K562 (cell line): ENCODE measurements around the gene CARD8. TPM values are rescaled to one million over a fixed set of nuclear protein-coding genes. Genes with fewer than 3 reads are reported as not detected.

Experiments
- ATAC-seq: fragments of 200-7000 bp; cut with Tn5 transposase; 3 replicates; pipeline ENCODE4 v1.9.1; 2020; ENCODE audit warnings: moderate library complexity
- BruUV-seq: library from RNA; stranded (reverse); fragments of 400-500 nt; replicated peaks from 2 replicates; lab custom pipeline; 2021; lab: Mats Ljungman, UMichigan
- CTCF ChIA-PET: fragments of 300-600 bp; formaldehyde crosslinking; extraction: SDS; loops from one replicate; lab custom pipeline; 2021; ENCODE audit warnings: low intra/inter-chr PET ratio; lab: Yijun Ruan, JAX
- POLR2A ChIA-PET: fragments of 300-600, 350-650 bp; sonication (Branson Sonifier 250); formaldehyde crosslinking; extraction: SDS; loops from one replicate; lab custom pipeline; 2021; ENCODE audit warnings: antibody characterized with exemption, inconsistent platforms; lab: Yijun Ruan, JAX
- DNase-seq, 4 experiments: peaks; one replicate each; pipeline versions ENCODE4 v3.0.0 to v3.0.0-alpha.2; 2011 to 2018; ENCODE audit warnings: low spot score in 3 of 4, mixed read lengths in 3 of 4; ENCODE audit errors: extremely low read depth in 1 of 4
- FAIRE-seq: peaks from 2 replicates; lab custom pipeline; 2011; peaks lifted over from hg19 to GRCh38; lab: Jason Lieb, UNC
- H2AFZ ChIP-seq: 2 replicates; pipeline ENCODE4 v1.6.0; 2011; ENCODE audit warnings: low read depth, low read length, control low read depth, inconsistent platforms
- H3K27ac ChIP-seq: fragments of 200-600 bp; 3 replicates; pipeline ENCODE4 v1.8.0; 2011; ENCODE audit warnings: low read depth, mild to moderate bottlenecking, control low read depth, inconsistent platforms, low read length, moderate library complexity, mixed read lengths; ENCODE audit errors: extremely low read depth
- H3K27me3 ChIP-seq, 2 experiments: fragments of 300-600 bp in 1 of 2; 2 replicates in 1 of 2; 3 replicates in 1 of 2; pipeline versions ENCODE4 v1.6.0 to v1.8.0; 2011; ENCODE audit warnings: inconsistent platforms in 2 of 2, low read length in 2 of 2, mild to moderate bottlenecking in 1 of 2, mixed read lengths in 1 of 2, moderate library complexity in 1 of 2; ENCODE audit not compliant: control insufficient read depth in 2 of 2, insufficient read depth in 2 of 2
- H3K36me3 ChIP-seq: fragments of 300-600 bp; 3 replicates; pipeline ENCODE4 v1.8.0; 2011; ENCODE audit warnings: mild to moderate bottlenecking, low read length, inconsistent platforms; ENCODE audit not compliant: control insufficient read depth, insufficient read depth
- H3K4me1 ChIP-seq, 2 experiments: fragments of 200-600 bp in 1 of 2; replicated peaks in 1 of 2; 2 replicates in 1 of 2; 3 replicates in 1 of 2; pipeline versions ENCODE4 v1.5.1 to v1.8.0; 2011; ENCODE audit warnings: inconsistent platforms in 2 of 2, low read length in 2 of 2, mild to moderate bottlenecking in 1 of 2, mixed read lengths in 1 of 2, moderate library complexity in 1 of 2; ENCODE audit not compliant: control insufficient read depth in 2 of 2, insufficient read depth in 2 of 2
- H3K4me2 ChIP-seq: 2 replicates; pipeline ENCODE4 v1.6.1; 2011; ENCODE audit warnings: low read length, control low read depth, inconsistent platforms, mixed read lengths; ENCODE audit not compliant: insufficient read depth
- H3K4me3 ChIP-seq: fragments of 200-600 bp; sonication (generic), shearing (Covaris generic); 2 replicates; pipeline ENCODE4 v1.5.1; 2016; ENCODE audit warnings: control low read depth, inconsistent platforms
- H3K79me2 ChIP-seq: fragments of 200-600 bp; 3 replicates; pipeline ENCODE4 v1.8.0; 2011; ENCODE audit warnings: low read length, inconsistent platforms; ENCODE audit not compliant: control insufficient read depth, insufficient read depth
- H3K9ac ChIP-seq, 2 experiments: 2 replicates each; pipeline versions ENCODE4 v1.6.0 to v1.6.1; 2011; ENCODE audit warnings: low read depth in 2 of 2, low read length in 2 of 2, control low read depth in 1 of 2, inconsistent platforms in 1 of 2, mild to moderate bottlenecking in 1 of 2, mixed read lengths in 1 of 2; ENCODE audit not compliant: insufficient read depth in 1 of 2
- H3K9me1 ChIP-seq: one replicate; pipeline ENCODE4 v1.6.0; 2011; ENCODE audit warnings: inconsistent platforms, mild to moderate bottlenecking, low read length, moderate library complexity; ENCODE audit not compliant: control insufficient read depth, insufficient read depth
- H3K9me3 ChIP-seq: replicated peaks from 2 replicates; pipeline ENCODE4 v1.5.1; 2011; ENCODE audit warnings: low read depth, low read length, inconsistent platforms; ENCODE audit not compliant: control insufficient read depth, insufficient read depth
- H4K20me1 ChIP-seq: replicated peaks from 2 replicates; pipeline ENCODE4 v1.6.1; 2011; ENCODE audit warnings: low read length, inconsistent platforms, mixed read lengths; ENCODE audit not compliant: control insufficient read depth, insufficient read depth
- ETV1 ChIP-seq: fragments of 450-650 bp; conservative IDR thresholded peaks from 2 replicates; pipeline ENCODE4 v1.6.1; 2016; ENCODE audit warnings: missing genetic modification characterization, control low read depth, low read depth, missing compliant biosample characterization
- HDAC3 ChIP-seq: fragments of 450-650 bp; IDR thresholded peaks from 2 replicates; pipeline ENCODE4 v1.6.1; 2018; ENCODE audit warnings: borderline replicate concordance, mild to moderate bottlenecking, moderate library complexity; ENCODE audit not compliant: partially characterized antibody
- IFI16 ChIP-seq: fragments of 250-450 bp; sonication (Bioruptor Pico); IDR thresholded peaks from 2 replicates; pipeline ENCODE4 v2.1.2; 2022; ENCODE audit warnings: mild to moderate bottlenecking, inconsistent platforms
- KLF16 ChIP-seq: IDR thresholded peaks from 2 replicates; pipeline ENCODE4 v1.6.1; 2016; ENCODE audit warnings: antibody characterized with exemption
- POLR2A ChIP-seq: fragments of 450-650 bp; conservative IDR thresholded peaks from 2 replicates; pipeline ENCODE4 v1.6.1; 2016
- SAFB ChIP-seq: fragments of 200-400 bp; formaldehyde crosslinking; IDR thresholded peaks from 2 replicates; pipeline ENCODE4 v1.6.1; 2017; ENCODE audit warnings: low read depth, low read length, borderline replicate concordance
- TCFL5 ChIP-seq: fragments of 250-450 bp; sonication (Bioruptor Pico); conservative IDR thresholded peaks from 2 replicates; pipeline ENCODE4 v1.6.1; 2021; ENCODE audit warnings: mild to moderate bottlenecking, moderate library complexity, matching md5 sums
- ZEB2 ChIP-seq: fragments of 450-650 bp; IDR thresholded peaks from 2 replicates; pipeline ENCODE4 v1.6.1; 2016
- ZNF143 ChIP-seq: sonication (generic); formaldehyde crosslinking; IDR thresholded peaks from 2 replicates; pipeline ENCODE4 v1.9.0; 2022; ENCODE audit warnings: mild to moderate bottlenecking, missing genetic modification reagents
- ZNF766 ChIP-seq: fragments of 200-800 bp; sonication (Bioruptor generic); conservative IDR thresholded peaks from 2 replicates; pipeline ENCODE4 v1.6.1; 2016; ENCODE audit warnings: missing genetic modification characterization, missing compliant biosample characterization
- ZZZ3 ChIP-seq: fragments of 450-650 bp; IDR thresholded peaks from 2 replicates; pipeline ENCODE4 v1.6.1; 2016; ENCODE audit warnings: antibody characterized with exemption, mild to moderate bottlenecking, moderate library complexity
- WGBS: fragments of 100-300 bp; shearing (Covaris generic); methylation state at CpG from one replicate; pipeline ENCODE4 v1.1.6; 2016; ENCODE audit warnings: low coverage, mixed read lengths; ENCODE audit not compliant: insufficient coverage; ENCODE audit errors: missing lambda C conversion rate; 5-methylcytosine and 5-hydroxymethylcytosine counted together
- in situ Hi-C: fragments of 300-500 bp; cut with MboI; formaldehyde crosslinking; loops from 4 replicates; pipeline ENCODE4 v1.15.0; 2018; ENCODE audit warnings: inconsistent platforms, mixed read lengths
- intact Hi-C: fragments of 100-400 bp; cut with micrococcal nuclease; formaldehyde crosslinking; loops from 2 replicates; pipeline ENCODE4 v1.14.2; 2022
- polyA plus RNA-seq, 8 experiments: library from polyadenylated mRNA; depleted of rRNA in 4 of 8; stranded (reverse) in 5 of 8; unstranded in 3 of 8; fragments of >200 nt; fragmentation: Nextera tagmentation in 2 of 8; fragmentation: Illumina TruSeq in 1 of 8; extraction: Ambion mirVana in 2 of 8; extraction: Trizol in 1 of 8; gene quantifications; 2 replicates each; pipeline versions ENCODE4 v1.2.1 to v1.2.3, GENCODE V29; 2011 to 2014; ENCODE audit warnings: inconsistent platforms in 1 of 8, missing spikeins in 1 of 8
- total RNA-seq, 7 experiments: library from RNA; depleted of rRNA in 6 of 7; stranded (reverse); fragments of >200 nt in 6 of 7; fragmentation: Illumina TruSeq in 2 of 7; extraction: Trizol in 2 of 7; gene quantifications; 2 replicates each; pipeline versions ENCODE4 v1.2.1 to v1.2.3, GENCODE V29; 2011 to 2021; ENCODE audit warnings: low replicate concordance in 1 of 7
- TF ChIP-seq, protein P1 (sequence below): IDR thresholded peaks from 2 replicates; pipeline ENCODE4 v1.6.1; 2014; ENCODE audit warnings: antibody characterized with exemption
- TF ChIP-seq, protein P2 (sequence below): fragments of 450-650 bp; IDR thresholded peaks from 2 replicates; pipeline ENCODE4 v1.7.1; 2018; ENCODE audit warnings: mild to moderate bottlenecking, low read depth; ENCODE audit not compliant: partially characterized antibody
- TF ChIP-seq, protein P3 (sequence below): fragments of 250-450 bp; sonication (Bioruptor Pico); IDR thresholded peaks from 2 replicates; pipeline ENCODE4 v1.5.0; 2020; ENCODE audit warnings: mild to moderate bottlenecking, borderline replicate concordance
- TF ChIP-seq, protein P4 (sequence below): sonication (generic); formaldehyde crosslinking; IDR thresholded peaks from 2 replicates; pipeline ENCODE4 v1.8.0; 2022; ENCODE audit warnings: missing genetic modification reagents, mild to moderate bottlenecking, moderate library complexity, borderline replicate concordance
- TF ChIP-seq, protein P5 (sequence below): fragments of 450-650 bp; formaldehyde crosslinking; IDR thresholded peaks from 2 replicates; pipeline ENCODE4 v1.4.0; 2022; ENCODE audit warnings: mild to moderate bottlenecking, moderate library complexity

Gene CARD8
- total and polyA plus RNA-seq, 9 of the 15 experiments (the other 6 are each of a cell fraction or from before 2014, with no cell fraction given) = 11.5 to 26.4 (median 20.8) TPM

DNA sequence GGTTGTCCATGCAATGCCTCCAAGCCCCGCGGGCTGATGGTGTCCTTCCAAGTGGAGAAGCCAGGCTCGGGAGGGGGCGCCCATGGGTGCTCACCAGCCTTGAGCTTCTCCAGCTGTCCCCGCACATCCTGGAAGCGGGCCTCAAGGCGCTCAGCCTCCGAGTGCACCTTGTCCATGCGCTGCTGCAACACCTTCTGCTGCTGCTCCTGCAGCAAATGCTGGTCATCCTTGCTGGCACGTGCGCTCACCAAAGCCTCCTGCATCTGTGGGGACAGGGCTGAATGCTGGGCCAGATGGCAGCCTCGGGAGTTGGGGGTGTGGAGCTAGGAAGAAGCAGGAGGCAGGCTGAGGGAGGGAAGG, 46.9 kb upstream of the CARD8 start:
- BruUV-seq = no TSS peak
- ChIA-PET CTCF (no interaction called here), POLR2A (no interaction called here)
- H3K79me2 ChIP-seq = no peaks in the 10 kb centered on the region
- WGBS = 13% methylated on average over 12 of the region's 12 CpGs
- intact Hi-C loops (no loop called here), in situ Hi-C loops (loop anchor here (5.0 to 10.0 kb wide), 2 partner anchors 45 to 338 kb away; no protein-coding TSS in a partner anchor)
- no peak overlapping the region for H3K4me2 ChIP-seq
- DNase-seq = no peak
- peaks cover 0 to 17% of the 10 kb centered on the region in 2 experiments; a peak in 1 of 5 replicates for H3K4me1 ChIP-seq
- H3K27ac ChIP-seq = no peak overlapping the region
- H4K20me1 ChIP-seq = no peaks in the 10 kb centered on the region
- no peak overlapping the region for H2AFZ ChIP-seq
- peak overlapping the region in 1 of 2 experiments; percentile 42; a peak in 2 of 4 replicates for H3K9ac ChIP-seq
- FAIRE-seq = no peak
- no peak overlapping the region for H3K4me3 ChIP-seq
- peaks cover 12 to 27% of the 10 kb centered on the region in 2 experiments; a peak in 4 of 5 replicates for H3K27me3 ChIP-seq
- H3K9me1 ChIP-seq = no peaks in the 10 kb centered on the region
- no peaks in the 10 kb centered on the region for H3K36me3 ChIP-seq
- no peak for ATAC-seq
- no peak for TF ChIP-seq POLR2A
- no peak for TF ChIP-seq SAFB
- TF ChIP-seq, protein P1, sequence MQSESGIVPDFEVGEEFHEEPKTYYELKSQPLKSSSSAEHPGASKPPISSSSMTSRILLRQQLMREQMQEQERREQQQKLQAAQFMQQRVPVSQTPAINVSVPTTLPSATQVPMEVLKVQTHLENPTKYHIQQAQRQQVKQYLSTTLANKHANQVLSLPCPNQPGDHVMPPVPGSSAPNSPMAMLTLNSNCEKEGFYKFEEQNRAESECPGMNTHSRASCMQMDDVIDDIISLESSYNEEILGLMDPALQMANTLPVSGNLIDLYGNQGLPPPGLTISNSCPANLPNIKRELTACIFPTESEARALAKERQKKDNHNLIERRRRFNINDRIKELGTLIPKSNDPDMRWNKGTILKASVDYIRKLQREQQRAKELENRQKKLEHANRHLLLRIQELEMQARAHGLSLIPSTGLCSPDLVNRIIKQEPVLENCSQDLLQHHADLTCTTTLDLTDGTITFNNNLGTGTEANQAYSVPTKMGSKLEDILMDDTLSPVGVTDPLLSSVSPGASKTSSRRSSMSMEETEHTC = no peak
- TF ChIP-seq KLF16 = no peak
- no peak for TF ChIP-seq ZNF766 (CRISPR knock-in tag)
- TF ChIP-seq ZNF143 = no peak
- TF ChIP-seq ZEB2 = no peak
- TF ChIP-seq TCFL5 = no peak
- no peak for TF ChIP-seq ETV1
- TF ChIP-seq, protein P2, sequence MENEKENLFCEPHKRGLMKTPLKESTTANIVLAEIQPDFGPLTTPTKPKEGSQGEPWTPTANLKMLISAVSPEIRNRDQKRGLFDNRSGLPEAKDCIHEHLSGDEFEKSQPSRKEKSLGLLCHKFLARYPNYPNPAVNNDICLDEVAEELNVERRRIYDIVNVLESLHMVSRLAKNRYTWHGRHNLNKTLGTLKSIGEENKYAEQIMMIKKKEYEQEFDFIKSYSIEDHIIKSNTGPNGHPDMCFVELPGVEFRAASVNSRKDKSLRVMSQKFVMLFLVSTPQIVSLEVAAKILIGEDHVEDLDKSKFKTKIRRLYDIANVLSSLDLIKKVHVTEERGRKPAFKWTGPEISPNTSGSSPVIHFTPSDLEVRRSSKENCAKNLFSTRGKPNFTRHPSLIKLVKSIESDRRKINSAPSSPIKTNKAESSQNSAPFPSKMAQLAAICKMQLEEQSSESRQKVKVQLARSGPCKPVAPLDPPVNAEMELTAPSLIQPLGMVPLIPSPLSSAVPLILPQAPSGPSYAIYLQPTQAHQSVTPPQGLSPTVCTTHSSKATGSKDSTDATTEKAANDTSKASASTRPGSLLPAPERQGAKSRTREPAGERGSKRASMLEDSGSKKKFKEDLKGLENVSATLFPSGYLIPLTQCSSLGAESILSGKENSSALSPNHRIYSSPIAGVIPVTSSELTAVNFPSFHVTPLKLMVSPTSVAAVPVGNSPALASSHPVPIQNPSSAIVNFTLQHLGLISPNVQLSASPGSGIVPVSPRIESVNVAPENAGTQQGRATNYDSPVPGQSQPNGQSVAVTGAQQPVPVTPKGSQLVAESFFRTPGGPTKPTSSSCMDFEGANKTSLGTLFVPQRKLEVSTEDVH = no peak
- TF ChIP-seq ZZZ3 = no peak
- no peak for TF ChIP-seq HDAC3
- TF ChIP-seq, protein P3, sequence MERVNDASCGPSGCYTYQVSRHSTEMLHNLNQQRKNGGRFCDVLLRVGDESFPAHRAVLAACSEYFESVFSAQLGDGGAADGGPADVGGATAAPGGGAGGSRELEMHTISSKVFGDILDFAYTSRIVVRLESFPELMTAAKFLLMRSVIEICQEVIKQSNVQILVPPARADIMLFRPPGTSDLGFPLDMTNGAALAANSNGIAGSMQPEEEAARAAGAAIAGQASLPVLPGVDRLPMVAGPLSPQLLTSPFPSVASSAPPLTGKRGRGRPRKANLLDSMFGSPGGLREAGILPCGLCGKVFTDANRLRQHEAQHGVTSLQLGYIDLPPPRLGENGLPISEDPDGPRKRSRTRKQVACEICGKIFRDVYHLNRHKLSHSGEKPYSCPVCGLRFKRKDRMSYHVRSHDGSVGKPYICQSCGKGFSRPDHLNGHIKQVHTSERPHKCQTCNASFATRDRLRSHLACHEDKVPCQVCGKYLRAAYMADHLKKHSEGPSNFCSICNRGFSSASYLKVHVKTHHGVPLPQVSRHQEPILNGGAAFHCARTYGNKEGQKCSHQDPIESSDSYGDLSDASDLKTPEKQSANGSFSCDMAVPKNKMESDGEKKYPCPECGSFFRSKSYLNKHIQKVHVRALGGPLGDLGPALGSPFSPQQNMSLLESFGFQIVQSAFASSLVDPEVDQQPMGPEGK = no peak
- TF ChIP-seq, protein P4, sequence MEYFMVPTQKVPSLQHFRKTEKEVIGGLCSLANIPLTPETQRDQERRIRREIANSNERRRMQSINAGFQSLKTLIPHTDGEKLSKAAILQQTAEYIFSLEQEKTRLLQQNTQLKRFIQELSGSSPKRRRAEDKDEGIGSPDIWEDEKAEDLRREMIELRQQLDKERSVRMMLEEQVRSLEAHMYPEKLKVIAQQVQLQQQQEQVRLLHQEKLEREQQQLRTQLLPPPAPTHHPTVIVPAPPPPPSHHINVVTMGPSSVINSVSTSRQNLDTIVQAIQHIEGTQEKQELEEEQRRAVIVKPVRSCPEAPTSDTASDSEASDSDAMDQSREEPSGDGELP (CRISPR knock-in tag) = no peak
- TF ChIP-seq, protein P5, sequence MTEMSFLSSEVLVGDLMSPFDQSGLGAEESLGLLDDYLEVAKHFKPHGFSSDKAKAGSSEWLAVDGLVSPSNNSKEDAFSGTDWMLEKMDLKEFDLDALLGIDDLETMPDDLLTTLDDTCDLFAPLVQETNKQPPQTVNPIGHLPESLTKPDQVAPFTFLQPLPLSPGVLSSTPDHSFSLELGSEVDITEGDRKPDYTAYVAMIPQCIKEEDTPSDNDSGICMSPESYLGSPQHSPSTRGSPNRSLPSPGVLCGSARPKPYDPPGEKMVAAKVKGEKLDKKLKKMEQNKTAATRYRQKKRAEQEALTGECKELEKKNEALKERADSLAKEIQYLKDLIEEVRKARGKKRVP = no peak
- TF ChIP-seq IFI16 (CRISPR knock-in tag) = no peak
- no peaks in the 10 kb centered on the region for H3K9me3 ChIP-seq
